Measurements from ENCODE around the gene FOSL2. TPM values are rescaled to one million over a fixed set of nuclear protein-coding genes. Genes with fewer than 3 reads are reported as not detected.
A peak's percentile ranks its signal among the peaks of the same experiment; 100 is the strongest.

Gene FOSL2
- polyA plus RNA-seq, 1 of the 3 experiments (the other 2 are of a cell fraction): 41.7 TPM

GRCh38 chr2:28445448-28446258 lies 53.0 kb downstream of the FOSL2 start (continued):
- no peak for TF ChIP-seq TEAD4 (IDR thresholded peaks at IDR 0.05; ENCODE audit: borderline replicate concordance, insufficient read depth)
- peak; percentile 99 for TF ChIP-seq JUND (IDR thresholded peaks at IDR 0.05)
- TF ChIP-seq FOSL2 (IDR thresholded peaks at IDR 0.05; ENCODE audit: borderline replicate concordance, low read depth): peak; percentile 100
- TF ChIP-seq TAF1 (IDR thresholded peaks at IDR 0.05; ENCODE audit: borderline replicate concordance, low read depth, low read length): no peak
- TF ChIP-seq RCOR1 (IDR thresholded peaks at IDR 0.05; ENCODE audit: low read length): no peak
- TF ChIP-seq MAX (IDR thresholded peaks at IDR 0.05; ENCODE audit: low read depth): peak; percentile 80
- TF ChIP-seq MEF2A (IDR thresholded peaks at IDR 0.05; ENCODE audit: borderline replicate concordance, low read depth): no peak
- peak; percentile 68; the same call in 1 of the 2 replicates for TF ChIP-seq RXRA (IDR thresholded peaks at IDR 0.05; ENCODE audit: borderline replicate concordance, low read depth)
- TF ChIP-seq USF2 (IDR thresholded peaks at IDR 0.05; ENCODE audit: borderline replicate concordance, low read depth, low read length): no peak
- no peak for TF ChIP-seq ELF1 (IDR thresholded peaks at IDR 0.05)
- no peak for TF ChIP-seq USF1 (IDR thresholded peaks at IDR 0.05; ENCODE audit: borderline replicate concordance, low read depth)
- TF ChIP-seq FOXM1 (IDR thresholded peaks at IDR 0.05; ENCODE audit: low read depth): no peak
- no peak for TF ChIP-seq RFX5 (IDR thresholded peaks at IDR 0.05; ENCODE audit: low read length)
- no peak for TF ChIP-seq ZBTB33 (IDR thresholded peaks at IDR 0.05; ENCODE audit: borderline replicate concordance, low read depth)
- no peak for TF ChIP-seq YY1 (IDR thresholded peaks at IDR 0.05; ENCODE audit: low read depth)

- H3F3A ChIP-seq (replicated peaks; ENCODE audit: insufficient read depth): peaks cover 12% of the 10 kb centered on the region
- DNase-seq: no peak
- no peaks in the 10 kb centered on the region for H4K20me1 ChIP-seq (ENCODE audit: insufficient read depth)
- no peaks in the 10 kb centered on the region for H3K79me2 ChIP-seq (ENCODE audit: insufficient read depth)
- peak overlapping the region; percentile 18; the same call in 1 of the 2 replicates for H3K4me2 ChIP-seq
- ChIA-PET CTCF (interaction anchor here (0.6 to 1.9 kb wide), 7 partner anchors 120 to 1798 kb away, joined by 3 to 8 read pairs (median 3); no protein-coding TSS in a partner anchor), POLR2A (no interaction called here)
- no peak overlapping the region for H3K9ac ChIP-seq
- H3K9me2 ChIP-seq: no peaks in the 10 kb centered on the region
- TF ChIP-seq TAF1 (IDR thresholded peaks at IDR 0.05; ENCODE audit: borderline replicate concordance, low read depth, low read length) (no peak), MXI1 (IDR thresholded peaks at IDR 0.05; ENCODE audit: low read depth, low read length) (no peak), IRF3 (IDR thresholded peaks at IDR 0.05; ENCODE audit: low read depth, low read length) (no peak), JUND (IDR thresholded peaks at IDR 0.05) (no peak), FOSL2 (IDR thresholded peaks at IDR 0.05; ENCODE audit: borderline replicate concordance, low read depth) (no peak), GABPA (IDR thresholded peaks at IDR 0.05; ENCODE audit: low read depth) (no peak), FOXM1 (IDR thresholded peaks at IDR 0.05; ENCODE audit: low read depth) (no peak), CTCF (IDR thresholded peaks at IDR 0.05) (no peak), PBX3 (IDR thresholded peaks at IDR 0.05) (no peak), TCF12 (IDR thresholded peaks at IDR 0.05) (no peak), RCOR1 (IDR thresholded peaks at IDR 0.05; ENCODE audit: low read length) (no peak), SIN3A (IDR thresholded peaks at IDR 0.05; ENCODE audit: borderline replicate concordance, low read depth, low read length) (no peak)
- H2AFZ ChIP-seq (ENCODE audit: low read depth): no peak overlapping the region
- H3K9me3 ChIP-seq: no peaks in the 10 kb centered on the region
- H3K4me3 ChIP-seq (ENCODE audit: low read depth in 2 of 2, low read length in 1 of 2): no peak overlapping the region
- peak overlapping the region in 1 of 2 experiments; percentile 73; a peak in 2 of 4 replicates for H3K27ac ChIP-seq (ENCODE audit: low read depth in 2 of 2, low read length in 1 of 2)
- H3K27me3 ChIP-seq (ENCODE audit: insufficient read depth): no peaks in the 10 kb centered on the region
- H3K36me3 ChIP-seq (replicated peaks in 1 of 2; ENCODE audit: control insufficient read depth in 1 of 2, insufficient read depth in 2 of 2, low read length in 1 of 2): no peaks in the 10 kb centered on the region
- peaks cover 3 to 35% of the 10 kb centered on the region in 2 experiments; a peak in 3 of 4 replicates for H3K4me1 ChIP-seq (ENCODE audit: control insufficient read depth in 1 of 2, insufficient read depth in 2 of 2, low read depth in 1 of 2, low read length in 1 of 2)
These were observed 53.9 kb downstream of the FOSL2 start for GRCh38 chr2:28446531-28446930.
